GM12801 (cell line): ENCODE measurements around the gene FUZ.

Experiments used
- TF ChIP-seq, protein P1 (sequence below): IDR thresholded peaks from one replicate; pipeline ENCODE4 v1.5.1; 2011; ENCODE audit warnings: control low read depth; ENCODE audit not compliant: insufficient read length; ENCODE audit errors: extremely low read depth

Gene FUZ

DNA sequence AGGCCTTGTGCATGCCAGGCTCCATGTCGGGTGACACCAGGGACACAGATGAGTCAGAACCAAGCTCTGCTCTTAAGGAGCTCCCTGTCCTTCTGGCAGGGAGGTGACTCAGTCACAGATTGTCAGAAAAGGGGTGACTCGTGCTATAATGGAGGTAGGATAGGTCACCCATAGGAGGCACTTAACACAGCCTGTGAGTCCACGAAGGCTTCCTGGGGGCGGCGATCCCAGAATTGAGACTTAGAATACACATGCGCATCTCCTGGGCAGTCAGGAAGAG is 19.6 kb downstream of the FUZ start:
- TF ChIP-seq, protein P1, sequence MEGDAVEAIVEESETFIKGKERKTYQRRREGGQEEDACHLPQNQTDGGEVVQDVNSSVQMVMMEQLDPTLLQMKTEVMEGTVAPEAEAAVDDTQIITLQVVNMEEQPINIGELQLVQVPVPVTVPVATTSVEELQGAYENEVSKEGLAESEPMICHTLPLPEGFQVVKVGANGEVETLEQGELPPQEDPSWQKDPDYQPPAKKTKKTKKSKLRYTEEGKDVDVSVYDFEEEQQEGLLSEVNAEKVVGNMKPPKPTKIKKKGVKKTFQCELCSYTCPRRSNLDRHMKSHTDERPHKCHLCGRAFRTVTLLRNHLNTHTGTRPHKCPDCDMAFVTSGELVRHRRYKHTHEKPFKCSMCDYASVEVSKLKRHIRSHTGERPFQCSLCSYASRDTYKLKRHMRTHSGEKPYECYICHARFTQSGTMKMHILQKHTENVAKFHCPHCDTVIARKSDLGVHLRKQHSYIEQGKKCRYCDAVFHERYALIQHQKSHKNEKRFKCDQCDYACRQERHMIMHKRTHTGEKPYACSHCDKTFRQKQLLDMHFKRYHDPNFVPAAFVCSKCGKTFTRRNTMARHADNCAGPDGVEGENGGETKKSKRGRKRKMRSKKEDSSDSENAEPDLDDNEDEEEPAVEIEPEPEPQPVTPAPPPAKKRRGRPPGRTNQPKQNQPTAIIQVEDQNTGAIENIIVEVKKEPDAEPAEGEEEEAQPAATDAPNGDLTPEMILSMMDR = no peak

DNA sequence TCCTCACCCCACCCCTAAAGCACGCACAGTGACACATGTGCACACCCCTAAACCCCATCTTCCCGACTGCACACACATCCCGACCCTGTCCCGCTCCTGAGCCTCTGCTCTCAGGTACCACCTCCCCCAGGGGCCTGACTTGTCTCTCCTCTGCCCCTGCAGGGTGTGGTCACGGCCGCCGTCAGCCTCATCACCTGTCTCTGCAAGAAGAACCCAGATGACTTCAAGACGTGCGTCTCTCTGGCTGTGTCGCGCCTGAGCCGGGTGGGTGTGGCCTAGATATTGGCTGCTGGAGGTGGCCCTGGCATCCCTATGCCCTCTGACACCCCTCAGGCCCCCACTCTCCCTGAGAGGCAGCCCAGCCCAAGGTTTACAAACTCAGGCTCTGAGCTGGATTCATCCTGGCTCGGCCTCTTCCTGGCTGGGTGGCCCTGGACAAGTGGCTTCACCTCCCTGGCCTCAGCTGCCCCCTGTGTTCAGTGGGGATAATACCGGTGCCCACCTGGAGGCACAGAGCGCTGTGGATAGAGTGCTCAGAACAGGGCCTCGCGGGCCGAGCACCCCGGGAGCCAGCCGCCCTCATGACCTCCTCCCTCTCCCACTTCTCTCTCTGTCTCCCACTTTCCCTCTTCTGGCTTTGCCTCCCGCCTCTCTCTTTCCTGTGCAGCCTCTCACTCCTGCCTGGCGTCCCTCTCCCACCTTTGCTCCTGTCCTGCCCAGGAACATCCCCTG is 20.1 kb downstream of the FUZ start:
- TF ChIP-seq, protein P1 = no peak

DNA sequence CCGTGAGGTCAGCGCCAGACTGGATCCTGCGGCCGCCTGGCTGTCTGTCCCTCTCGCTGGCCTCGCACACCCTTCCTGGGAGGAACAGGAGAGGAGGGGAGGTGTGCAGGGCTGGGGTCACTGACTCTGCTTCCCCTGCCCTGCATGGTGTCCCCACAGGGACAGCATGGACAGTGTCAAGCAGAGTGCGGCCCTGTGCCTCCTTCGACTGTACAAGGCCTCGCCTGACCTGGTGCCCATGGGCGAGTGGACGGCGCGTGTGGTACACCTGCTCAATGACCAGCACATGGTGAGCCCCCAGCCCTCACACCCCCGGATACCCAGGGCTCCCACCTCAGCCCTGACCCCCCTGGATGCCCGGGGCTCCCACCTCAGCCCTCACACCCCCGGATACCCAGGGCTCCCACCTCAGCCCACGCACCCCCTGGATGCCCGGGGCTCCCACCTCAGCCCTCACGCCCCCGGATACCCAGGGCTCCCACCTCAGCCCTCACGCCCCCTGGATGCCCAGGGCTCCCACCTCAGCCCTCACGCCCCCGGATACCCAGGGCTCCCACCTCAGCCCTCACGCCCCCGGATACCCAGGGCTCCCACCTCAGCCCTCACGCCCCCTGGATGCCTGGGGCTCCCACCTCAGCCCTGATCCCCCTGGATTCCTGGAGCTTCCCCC is 21.2 kb downstream of the FUZ start:
- TF ChIP-seq, protein P1 = no peak

GRCh38 chr19:49790866-49791265 is 22.2 kb downstream of the FUZ start:
- TF ChIP-seq, protein P1 = no peak

DNA sequence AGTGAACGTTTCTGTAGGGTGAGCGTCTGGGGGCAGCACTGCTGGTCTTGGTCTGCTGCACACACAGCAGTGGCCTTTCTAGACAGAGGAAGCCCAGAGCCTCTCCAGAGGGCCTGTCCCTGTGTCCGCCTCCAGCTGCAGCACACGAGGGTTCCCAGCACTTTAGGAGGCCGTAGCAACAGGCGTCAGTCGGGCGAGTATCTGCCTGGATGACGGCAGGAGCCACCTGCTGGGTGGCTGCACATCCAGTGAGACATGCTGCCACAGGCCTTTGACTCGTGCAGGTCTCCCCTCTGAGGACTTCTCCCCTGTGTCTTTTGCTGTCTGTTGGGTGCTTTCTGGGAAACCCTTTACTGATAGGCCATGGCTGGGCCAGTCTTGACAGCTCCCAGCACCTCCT is 24.2 kb downstream of the FUZ start:
- TF ChIP-seq, protein P1 = no peak

GRCh38 chr19:49787746-49788145 is 25.3 kb downstream of the FUZ start:
- TF ChIP-seq, protein P1 = no peak

DNA sequence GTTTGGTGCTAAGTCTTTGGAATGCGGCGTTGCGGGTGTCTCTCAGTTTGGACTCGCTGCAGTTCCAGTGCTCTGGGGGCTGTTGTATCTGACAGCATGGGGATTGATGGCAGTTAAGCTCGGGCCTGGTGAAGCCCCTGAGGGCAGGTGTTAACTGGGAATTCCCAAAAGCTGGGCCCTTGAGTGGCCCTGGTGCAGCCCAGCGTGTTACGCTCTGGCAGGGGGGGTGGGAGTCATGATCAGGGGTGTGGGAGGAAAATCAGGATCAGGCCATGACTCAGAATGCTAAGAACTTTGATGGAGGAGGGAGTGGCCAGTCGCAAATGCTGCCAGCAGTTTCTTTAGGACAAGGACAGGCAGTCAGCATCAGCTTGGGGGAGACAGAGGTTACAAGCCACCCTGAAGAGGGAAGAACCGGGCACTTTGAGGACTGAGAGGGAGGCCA is 26.7 kb downstream of the FUZ start:
- TF ChIP-seq, protein P1 = no peak
